NCI-H2081 treated with DMSO at 0.1 percent for 48 hours (cell line): ENCODE data around the gene HAPSTR1.
"Not testable (repeated sequence)": the region's sequence is repeated elsewhere in the genome, so short reads cannot be mapped to it uniquely, and the experiment has no call there.

ENCODE experiments used
- DNase-seq: peaks from one replicate; lab custom pipeline; 2025; lab: John Stamatoyannopoulos, UW

The HAPSTR1 gene

GRCh38 chr16:9090960-9091866 lies at the start of gene HAPSTR1:
TSS of gene HAPSTR1 (plus strand) at chr16:9091644. CDS start at chr16:9092045, 401 bp downstream.
- peak; percentile 96 for DNase-seq

- DNase-seq: no peak
Measured at GRCh38 chr16:9042533-9042932, 48.9 kb upstream of the HAPSTR1 start.

DNA sequence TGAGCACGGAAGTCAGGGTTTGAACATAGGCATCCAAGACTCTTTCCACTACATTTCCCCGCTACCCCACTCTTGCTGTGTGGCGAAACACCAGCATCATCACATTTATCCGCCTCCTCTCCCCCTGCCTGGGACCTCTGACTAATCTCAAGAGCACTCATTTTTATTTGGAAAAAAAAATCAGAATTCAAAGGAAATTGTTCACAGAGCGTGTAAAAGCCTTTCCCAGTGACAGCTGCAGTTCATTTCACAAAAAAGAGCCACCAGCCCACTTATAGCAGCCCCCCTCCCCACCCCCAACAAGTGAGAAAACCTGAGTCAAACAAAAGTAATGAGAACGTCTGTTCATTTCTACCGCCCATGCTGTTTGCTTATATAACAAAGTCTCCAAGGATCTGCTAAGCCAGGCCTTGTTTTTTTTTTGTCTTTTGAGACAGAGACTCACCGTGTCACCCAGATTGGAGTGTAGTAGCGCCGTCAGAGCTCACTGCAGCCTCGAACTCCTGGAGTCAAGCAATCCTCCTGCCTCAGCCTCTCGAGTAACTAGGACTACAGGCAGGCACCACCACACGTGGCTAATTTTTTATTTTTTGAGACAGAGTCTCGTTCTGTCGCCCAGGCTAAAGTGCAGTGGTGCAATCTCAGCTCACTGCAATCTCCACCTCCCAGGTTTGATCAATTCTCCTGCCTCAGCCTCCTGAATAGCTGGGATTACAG lies 48.3 kb upstream of the HAPSTR1 start:
- no peak for DNase-seq

DNA sequence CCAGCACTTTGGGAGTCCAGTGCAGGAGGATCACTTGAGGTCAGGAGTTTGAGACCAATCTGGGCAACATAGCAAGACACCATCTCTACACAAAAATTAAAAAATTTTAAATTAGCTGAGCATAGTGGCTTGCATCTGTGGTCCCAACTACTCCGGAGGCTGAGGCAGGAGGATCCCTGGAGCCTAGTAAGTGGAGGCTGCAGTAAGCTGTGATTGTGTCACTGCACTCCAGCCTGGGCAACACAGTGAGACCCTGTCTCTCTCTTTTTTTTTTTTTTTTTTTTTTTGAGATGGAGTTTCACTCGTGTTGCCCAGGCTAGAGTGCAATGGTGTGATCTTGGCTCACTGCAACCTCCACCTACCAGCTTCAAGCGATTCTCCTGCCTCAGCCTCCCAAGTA lies 45.9 kb upstream of the HAPSTR1 start:
- DNase-seq: not testable (repeated sequence)

- no peak for DNase-seq
Measured at GRCh38 chr16:9046667-9047055, 44.8 kb upstream of the HAPSTR1 start.

- DNase-seq: no peak
Measured at GRCh38 chr16:9047689-9048301, 43.6 kb upstream of the HAPSTR1 start.

DNA sequence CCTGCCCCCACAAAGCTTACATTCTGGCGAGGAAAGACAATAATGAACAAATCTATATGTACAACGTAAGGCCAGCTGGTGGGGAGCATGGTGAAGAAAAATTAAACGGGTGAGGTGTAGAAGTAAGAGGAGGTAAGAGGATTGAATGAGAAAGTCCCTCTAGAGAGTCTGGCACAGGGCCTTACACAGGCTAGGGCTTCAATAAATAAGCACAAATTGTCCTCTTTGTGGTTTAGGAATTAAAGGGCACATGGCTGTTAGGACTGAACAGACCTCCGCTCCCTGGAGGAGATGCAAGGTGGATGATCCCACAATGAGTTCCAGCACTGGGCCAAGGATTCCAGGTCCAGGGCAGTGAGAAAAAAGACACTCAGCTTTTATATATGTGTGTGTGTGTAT lies 43.1 kb upstream of the HAPSTR1 start:
- DNase-seq: no peak

DNA sequence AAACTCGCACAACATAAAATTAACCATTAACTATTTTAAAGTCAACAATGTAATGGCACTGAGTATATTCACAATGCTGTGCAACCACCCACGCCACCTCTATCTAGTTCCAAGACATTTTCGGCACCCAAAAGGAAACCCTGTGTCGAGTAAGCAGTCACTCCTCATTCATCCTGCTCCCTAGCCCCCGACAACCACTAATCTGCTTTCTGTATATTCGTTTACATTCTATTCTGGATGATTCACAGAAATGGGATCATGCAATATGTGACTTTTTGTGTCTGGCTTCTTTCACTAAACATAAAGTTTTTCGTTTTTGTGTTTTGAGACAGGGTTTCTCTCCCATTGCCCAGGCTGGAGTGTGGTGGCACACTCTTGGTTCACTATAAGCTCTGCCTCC lies 42.2 kb upstream of the HAPSTR1 start:
- DNase-seq: no peak

DNA sequence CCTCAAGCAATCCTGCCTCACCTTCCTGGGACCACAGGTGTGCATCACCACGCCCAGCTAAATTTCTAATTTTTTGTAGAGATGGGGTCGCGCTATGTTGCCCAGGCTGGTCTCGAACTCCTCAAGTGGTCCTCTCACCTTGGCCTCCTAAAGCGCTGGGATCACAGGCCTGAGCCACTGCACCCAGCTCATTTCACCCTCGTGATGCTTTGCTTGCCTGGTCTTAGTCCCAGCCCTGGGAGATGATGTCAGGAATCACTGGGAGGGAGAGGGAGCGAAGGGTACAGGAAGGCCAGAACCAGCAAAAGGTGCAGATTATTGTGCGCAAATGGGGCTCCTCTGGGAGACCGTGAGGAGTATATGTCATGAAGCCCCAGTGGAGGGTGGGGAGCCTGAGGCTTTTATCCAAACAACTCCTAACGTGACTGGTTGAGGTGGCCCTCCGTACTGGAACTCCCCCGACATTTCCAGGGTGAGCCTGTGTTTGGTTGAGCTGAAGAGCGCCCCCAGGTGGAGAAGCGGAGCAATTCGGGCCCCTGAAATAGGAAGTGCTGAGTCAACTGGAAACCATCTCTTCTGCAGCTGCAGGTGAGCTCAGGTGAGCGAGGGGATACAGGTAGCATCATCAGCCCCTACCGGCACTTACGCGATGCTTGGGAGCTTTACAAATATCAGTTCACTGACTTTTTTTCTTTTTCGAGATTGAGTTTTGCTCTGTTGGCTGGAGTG lies 41.2 kb upstream of the HAPSTR1 start:
- DNase-seq: no peak

DNA sequence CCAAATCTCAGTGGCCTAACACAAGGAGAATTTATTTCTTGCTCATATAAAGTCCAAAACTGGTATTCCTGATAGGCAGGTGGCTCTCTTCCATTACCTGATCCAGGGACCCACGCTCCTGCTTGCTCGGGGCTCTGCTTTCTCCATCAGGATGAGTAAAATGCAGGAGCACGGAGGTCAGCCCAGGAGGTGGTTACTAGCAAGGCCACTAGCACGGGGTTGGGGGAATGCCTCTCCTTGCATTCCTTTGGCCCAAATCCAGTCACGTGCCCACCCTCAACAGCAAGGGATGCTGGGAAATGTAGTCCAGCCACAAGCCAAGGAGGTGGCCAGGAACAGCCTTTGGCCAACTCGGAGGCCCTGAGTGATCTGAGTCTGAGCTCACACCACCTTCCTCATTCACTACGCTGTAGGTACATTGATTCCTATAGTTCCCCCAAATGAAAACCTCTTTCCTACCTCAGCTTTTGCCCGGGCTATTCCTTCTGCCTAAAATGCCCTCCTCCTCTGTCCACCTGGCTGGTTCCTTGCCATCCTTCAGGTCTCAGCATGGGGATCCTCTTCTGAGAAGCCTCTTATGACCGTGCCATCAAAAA lies 38.3 kb upstream of the HAPSTR1 start:
- DNase-seq: no peak

GRCh38 chr16:9054460-9054859 lies 37.0 kb upstream of the HAPSTR1 start:
- DNase-seq: no peak

- no peak for DNase-seq
Measured at GRCh38 chr16:9055115-9055514, 36.3 kb upstream of the HAPSTR1 start.

DNA sequence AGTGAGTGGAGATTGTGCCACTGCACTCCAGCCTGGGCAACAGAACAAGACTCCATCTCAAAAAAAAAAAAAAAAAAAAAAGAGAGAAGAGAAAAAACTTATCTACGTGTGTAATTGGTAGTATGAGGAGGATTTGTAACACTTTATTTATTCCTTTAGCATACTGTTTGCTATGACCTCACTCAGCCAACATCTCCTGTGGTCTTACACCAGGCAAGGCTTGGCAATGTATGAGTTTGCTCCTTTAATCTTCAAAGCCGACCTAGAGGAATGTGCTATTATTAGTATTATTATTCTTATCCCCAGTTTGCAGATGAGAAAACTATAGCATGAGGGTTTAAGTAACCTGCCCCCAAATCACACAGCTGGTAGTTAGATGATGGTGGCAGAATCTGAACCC lies 35.8 kb upstream of the HAPSTR1 start:
- no peak for DNase-seq

DNA sequence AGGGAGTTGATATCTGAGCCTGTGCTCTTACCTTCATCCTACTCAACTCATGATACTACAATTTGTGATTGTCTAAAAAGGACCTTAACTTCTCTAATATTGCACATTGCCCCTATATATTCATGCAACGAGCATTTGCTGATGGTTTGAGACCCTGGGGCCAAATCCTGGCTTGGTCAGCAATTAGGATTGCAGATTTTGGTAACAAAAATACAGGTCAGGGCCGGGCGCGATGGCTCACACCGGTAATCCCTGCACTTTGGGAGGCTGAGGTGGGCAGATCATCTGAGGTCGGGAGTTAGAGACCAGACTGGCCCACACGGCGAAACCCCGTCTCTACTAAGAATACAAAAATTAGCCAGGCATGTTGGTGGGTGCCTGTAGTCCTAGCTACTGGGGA lies 35.4 kb upstream of the HAPSTR1 start:
- no peak for DNase-seq

- no peak for DNase-seq
Measured at GRCh38 chr16:9058211-9058610, 33.2 kb upstream of the HAPSTR1 start.

DNA sequence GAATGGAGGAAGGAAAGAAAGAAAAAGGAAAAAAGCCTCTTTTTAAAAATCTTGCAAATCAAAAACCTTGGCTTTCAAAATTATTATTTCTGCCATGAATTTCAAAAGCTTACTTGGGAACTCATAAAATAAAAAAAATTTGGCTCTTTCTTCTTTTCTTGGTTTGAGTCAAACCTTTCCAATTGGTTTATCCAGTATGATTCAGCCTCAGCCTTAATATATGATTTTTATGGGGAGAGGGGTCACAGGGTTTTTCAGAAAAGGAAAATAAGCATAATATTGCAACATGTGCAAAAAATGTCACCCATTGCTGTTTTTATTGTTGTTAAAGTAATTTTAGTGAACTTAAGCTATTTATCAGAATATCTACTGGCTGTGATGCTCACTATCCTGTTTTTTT lies 31.2 kb upstream of the HAPSTR1 start:
- no peak for DNase-seq

GRCh38 chr16:9061358-9061813 lies 30.1 kb upstream of the HAPSTR1 start:
- no peak for DNase-seq

DNA sequence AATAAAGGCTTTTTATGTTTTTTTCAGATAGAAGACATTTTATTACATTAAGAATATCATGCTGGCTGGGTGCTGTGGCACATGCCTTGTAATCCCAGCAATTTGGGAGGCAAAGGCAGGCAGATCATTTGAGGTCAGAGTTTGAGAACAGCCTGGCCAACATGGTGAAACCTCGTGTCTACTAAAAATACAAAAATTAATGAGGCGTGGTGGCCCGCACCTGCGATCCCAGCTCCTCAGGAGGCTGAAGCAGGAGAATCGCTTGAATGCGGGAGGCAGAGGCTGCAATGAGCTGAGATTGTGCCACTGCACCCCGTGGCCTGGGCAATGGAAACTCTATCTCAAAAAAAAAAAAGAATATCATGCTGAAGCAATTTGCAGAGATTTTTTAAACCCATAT lies 29.1 kb upstream of the HAPSTR1 start:
- no peak for DNase-seq

DNA sequence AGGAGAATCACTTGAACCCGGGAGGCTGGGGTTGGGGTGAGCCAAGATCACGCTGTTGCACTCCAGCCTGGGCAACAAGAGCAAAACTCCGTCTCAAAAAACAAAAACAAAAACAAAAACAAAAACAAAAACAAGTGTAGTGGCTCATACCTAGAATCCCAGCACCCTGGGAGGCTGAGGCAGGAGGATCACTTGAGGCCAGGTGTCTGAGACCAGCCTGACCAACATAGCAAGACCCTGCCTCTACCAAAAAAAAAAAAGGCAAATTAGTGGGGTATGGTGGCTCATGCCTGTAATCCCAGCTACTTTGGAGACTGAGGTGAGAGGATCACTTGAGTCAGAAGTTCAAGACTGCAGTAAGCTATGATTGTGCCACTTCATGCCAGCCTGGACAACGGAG lies 26.4 kb upstream of the HAPSTR1 start:
- no peak for DNase-seq

- no peak for DNase-seq
Measured at GRCh38 chr16:9068886-9069285, 22.6 kb upstream of the HAPSTR1 start.

DNA sequence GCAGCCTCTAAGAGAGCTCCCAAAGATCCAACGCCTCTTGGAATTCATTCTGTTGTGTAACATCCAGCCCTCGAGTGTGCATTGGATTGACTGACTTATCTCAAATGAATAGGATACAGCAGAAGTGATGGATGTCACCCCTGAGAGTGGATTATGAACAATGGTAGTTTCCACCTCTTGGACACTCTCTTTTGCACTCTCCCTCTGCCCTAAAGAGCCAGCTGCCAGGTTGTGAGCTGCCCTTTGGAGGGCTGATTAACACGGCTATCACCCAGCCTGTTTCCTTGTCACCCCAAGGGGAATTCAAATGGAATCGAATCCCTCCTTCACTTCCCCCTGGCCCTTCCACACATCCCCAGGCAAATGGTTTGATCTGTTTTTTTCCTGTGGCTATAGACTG lies 21.2 kb upstream of the HAPSTR1 start:
- DNase-seq: no peak

- no peak for DNase-seq
Measured at GRCh38 chr16:9071377-9071776, 20.1 kb upstream of the HAPSTR1 start.
